NCI-H460 (cell line): ENCODE results near the gene ELP4. TPM values are rescaled to one million over a fixed set of nuclear protein-coding genes. Genes with fewer than 3 reads are reported as not detected.

Experiments used
- DNase-seq: peaks from one replicate; pipeline ENCODE4 v3.0.0-alpha.2; 2016; ENCODE audit warnings: low read depth; ENCODE audit errors: extremely low read depth
- total RNA-seq: library from RNA; depleted of rRNA; stranded (reverse); fragments of >200 nt; shearing (Covaris generic); gene quantifications from 2 replicates; pipeline ENCODE4 v1.2.3, GENCODE V29; 2014; rRNA removed

The ELP4 gene
- total RNA-seq, 1 experiment from 2014 or later, result 18.5 TPM

DNA sequence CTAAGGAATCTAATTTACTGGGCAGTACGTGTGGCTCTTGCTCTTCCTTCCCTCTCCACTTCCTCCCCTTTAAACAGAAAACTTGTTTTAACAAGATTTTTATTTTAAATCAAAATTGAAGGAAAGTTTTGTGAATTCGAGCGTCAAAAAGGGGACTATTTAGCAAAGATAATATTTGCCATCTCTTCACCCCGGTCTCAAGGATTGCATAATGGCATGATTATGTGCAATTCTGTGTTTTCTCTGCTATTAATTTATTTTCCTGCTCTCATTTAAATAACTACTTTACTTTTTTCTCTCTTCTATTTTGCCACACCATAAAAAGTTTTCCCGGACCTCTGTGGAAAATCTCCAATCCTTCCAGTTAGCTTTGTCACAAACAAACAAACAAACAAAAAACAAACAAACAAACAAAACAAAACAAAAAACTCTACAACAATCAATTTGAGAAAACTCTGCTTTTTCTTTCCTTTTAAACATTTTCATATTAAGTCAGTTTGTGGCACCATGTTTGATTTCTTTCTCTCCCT is 311.7 kb downstream of the ELP4 start:
- DNase-seq, result no peak

DNA sequence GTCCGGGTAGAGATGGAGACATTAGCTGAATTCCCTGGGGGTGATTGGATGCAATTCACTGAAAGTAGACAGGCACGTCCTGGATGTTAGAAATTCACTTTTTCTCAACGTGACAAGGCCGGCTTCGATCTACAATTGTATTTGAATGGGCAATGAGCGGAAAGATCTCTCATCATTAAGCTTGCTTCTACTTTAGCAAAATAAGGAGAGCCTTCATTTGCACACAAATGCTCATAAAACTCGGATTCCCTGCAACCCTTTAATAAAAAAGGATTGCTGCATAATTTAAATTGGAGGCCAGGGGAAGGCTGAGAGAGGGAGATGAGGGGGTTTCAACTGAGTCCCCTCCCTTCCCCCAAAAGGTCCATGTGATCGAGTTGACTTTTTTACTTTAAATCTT is 312.2 kb downstream of the ELP4 start:
- DNase-seq, result no peak

DNA sequence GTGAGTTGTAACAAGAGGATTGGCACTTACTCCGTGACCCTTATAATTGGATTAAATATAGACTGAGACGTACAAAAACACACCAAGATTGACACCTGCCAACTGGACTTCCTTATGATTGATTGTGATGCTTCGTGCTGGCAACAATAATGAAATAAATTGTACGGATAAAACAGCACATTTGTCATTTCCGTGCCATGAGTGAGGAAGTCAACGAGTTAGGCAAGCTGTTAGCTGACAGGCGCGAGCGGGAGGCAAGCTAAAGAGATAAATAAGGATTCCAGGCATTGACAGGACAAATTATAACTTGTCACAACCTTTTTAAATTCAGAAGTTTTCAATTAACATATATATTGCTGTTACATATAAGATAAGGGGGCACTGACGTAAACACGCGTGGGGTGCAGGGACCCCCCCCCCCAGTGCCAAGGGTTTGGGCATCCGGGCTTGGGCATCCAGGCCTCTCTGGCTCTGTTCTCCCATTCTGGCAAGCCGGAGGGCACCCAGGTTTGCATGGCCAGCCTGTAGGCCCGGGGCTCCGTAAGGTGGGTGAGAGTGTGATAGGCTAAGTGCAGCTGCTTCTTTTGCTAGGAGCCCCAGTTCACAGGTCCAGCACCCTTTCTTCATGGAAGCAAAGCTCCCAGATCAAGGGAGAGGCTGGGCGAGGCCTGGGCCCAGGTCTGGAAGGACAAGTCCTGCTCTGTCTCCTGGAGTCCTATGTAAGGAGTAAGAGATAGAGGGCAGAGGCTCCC is 312.8 kb downstream of the ELP4 start:
- DNase-seq, result no peak

DNA sequence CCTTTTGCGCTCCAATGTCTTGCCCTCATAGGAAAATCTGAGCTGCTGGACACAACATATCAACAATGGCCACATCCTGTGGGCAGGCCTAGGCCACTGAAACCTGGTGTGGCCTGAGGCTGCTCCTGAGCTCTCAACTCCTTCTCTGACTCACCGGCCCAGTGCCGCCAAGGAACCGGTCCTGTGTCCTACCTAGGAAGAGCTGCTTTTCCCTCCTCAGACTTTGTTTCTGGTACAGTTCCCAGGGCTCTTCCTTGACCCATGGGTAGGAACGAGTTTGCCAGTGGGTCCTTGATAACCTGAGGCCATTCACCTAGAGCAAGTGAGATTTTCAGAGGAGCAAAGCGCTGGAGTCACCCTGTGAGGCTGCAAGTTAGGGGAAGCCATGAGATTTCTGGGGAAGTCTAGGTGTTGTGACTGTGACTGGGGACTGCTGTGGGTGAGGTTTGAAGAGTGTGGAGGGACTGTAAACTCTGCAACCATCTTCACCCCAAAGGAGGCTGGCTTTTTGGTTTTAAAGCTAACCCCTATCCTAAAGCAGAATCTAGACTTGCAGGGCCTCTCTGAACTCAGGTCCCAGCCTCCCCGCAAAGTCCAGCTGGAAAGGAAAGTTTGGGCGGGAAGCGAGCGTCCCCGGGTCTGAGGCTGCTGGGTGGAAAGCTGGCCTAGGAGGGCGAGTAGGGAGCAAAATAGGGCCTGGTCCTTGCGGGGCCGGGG is 313.5 kb downstream of the ELP4 start:
- DNase-seq, result no peak

DNA sequence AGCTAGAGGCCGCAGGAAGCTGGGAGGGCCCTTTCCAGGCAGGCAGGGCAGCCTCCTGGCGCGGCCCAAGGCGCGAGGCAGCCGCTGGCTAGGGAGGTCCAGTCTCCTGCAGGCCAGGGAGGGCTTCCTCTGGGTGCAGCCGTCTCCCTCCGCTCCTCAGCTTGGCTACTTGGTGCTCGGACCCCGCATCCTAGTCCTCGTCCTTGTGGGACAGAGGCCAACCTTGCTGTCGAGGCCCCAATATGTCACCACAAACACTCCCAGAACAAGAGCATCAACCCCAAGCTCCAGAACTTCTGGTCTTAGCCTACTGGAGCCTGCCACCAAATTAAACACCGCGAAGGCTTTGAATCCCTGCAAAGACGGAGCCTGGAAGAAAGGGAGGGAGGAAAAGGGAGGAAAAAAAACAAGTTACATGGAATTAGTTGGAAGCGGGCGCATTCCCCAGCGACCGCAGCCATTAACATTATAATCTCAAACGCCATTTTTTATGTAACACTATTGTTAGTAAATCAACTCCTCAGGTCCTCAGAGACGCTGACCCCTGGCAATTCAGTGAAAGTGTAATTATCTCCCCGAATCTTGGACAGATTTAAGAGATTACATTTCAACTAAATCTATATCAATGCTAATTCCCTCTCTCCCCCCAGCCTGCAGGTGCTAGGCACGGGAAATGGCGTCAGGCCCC is 314.2 kb downstream of the ELP4 start:
- DNase-seq, result no peak

DNA sequence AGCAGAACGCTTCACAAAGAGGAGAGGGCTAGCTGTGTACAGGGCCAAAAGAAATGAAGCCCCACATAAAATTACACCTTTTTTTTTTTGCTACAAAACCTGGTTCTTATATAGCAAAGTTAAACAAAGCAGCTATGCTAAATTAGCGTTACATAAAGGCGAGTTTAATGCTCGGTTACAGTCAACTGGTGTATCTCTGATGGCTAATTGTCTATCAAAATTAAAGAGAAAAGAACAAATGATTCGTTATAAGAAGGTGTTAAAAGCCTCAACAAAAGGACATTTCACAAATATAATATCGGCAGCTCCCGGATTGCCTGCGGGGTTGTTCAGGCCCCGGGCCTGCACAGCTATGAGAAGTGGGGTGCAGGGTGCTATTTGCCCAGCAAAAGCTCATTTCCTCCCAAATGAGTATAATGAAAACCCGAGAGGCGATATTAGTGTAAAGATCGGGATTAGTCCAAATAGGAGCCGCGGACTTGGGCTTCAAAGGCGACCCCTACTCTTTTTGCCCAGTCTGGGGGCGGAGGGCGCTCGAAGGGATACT is 314.8 kb downstream of the ELP4 start:
- DNase-seq, result no peak

DNA sequence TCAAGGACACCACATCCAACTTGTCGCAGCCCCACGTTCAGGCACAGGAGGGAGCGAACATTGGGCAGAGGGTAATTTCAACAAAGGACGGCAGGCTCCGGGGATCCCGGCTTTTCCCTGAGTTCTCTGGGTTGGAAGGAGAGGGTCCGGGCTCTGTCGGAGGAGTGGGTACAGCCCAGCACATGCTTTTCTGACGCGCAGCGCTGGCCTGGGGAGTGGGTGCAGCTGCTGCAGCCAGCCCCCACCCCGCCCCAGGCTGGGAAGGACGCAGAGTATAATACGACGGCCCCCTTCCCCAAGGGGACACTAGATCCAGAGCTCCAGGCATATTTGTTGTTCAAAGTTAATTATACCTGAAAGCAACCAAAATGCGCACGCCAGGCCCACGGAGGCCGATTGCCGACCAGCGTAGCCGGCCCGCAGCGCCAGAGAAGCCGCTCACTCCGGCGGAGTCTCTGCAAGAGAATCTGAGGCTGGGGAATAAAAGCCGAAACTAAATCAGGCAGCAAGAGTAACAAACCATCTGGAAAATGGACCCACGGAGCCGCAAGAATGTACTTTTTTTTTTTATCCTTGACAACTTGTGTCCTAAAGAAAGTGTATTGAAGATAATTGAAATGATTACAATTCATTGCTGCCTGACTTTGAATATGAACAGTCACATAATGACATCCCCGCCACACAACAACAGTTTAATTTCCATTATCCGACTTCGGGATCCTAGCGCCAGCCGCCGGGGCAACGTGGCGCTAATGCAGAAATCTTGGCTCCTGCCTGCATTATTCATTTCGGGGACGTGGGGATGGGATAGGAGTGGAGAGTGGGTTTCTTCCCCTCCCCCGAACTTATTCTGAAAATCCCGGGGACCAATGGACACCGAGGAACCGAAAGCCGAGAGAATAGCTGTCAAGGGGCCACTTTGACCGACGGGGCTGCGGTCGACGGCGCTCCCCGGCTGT is 315.6 kb downstream of the ELP4 start:
- DNase-seq, result no peak

DNA sequence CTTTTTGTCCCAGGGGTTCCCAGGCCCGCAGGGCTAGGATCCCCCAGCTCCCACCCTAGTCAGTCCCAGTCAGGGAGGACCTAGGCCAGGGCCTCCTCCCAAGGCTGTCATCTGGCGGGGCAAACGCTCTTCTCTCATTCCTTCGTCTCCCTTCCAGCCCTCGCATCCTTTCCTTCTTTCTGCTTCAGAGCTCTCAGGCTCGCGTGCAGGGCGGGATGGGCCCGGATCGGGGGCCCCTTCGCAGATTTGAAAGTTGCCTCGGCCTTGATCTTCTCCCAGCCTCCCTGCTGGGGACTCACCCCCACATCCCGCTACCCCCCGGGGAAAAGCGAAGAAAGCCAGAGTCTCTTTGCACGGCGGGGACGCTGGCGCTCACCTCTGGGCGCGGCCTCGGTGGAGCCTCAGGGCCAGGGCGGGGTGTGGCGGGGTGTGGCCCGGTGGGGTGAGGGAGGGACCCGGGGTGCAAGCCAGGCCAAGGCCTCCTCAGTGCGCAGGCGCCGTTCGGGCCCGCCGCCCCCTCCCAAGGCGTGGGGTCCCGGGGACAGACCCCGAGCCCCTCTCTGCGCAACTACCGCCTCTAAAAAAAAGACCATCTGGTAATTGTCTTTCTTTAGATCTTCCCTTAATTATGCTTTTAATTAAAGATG is 316.4 kb downstream of the ELP4 start:
- DNase-seq, result no peak

DNA sequence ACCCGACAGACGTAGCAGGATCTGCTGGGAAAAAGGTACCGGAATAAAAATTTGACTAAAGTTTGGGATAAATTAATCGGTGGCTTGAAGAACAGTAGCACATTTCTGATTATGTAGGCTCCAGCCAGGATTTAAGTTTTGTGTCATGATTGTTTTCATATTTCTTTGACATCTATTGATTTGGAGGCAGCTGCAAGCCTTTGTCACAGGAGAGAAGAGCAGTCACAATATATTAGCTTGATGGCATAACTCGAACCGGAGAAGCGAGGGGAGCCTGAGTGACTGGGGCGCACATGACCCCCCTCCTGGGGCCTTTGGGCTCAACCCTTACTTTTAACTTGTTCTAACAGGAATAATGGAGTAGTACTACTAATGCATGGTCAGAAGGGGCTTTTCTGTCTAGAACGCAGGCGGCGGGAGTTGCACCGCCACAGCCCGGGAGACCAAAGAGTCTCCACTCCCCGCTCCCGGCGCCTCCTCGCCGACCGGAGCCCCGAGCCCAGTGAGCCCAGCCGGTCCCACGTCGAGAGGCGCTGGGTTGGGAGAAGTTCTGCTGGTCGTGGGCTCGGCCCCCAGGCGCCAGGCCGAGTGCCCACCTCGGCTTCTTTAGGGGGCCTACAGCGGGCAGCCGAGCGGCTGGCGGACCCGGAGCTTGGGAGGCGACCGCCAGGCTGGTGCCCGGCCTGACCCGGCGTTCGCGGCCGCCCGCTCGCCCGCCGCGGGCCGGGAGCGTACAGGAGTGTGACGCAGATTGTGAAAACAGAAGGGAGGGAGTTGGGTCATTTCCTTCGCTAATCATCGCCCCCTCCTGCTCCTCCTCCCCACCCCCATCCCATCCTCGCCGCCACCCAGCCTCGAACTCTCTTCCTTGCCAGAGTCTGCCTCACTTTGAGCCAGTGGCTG is 317.2 kb downstream of the ELP4 start:
- no peak for DNase-seq

DNA sequence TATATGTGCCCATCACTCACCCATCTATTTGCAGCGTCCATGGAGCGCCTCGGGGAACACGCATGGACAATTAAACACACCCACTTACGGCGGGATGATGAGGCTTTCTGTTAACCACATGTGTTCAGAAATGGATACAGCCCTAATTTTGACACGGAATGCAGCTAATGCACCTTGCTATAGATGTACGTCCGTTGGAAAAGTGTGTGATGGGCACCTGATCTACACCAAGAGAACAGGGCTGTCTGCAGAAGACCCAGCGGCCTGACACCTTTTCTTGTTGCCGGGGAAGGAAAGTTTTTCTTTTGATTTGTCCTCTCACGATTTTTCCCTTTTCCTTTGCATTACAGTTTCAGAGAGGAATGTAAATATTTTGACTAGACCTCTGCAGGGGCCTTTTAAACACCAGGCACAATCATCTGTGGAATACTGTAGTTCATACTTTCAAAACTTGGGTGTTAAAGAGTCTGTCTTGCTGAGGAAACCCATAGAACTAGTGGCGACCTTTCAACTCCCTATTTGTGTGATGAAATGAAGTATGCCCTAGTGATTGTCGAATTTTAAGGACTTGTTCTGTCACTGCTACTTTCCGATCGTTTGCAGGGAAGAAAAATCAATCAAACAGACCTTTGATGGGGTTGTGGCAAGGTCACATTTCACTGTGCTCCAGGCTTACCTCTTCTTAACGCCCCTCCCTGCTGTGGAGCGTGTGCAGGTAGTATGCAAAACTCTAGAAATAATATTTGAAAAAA is 318.1 kb downstream of the ELP4 start:
- DNase-seq, result no peak

DNA sequence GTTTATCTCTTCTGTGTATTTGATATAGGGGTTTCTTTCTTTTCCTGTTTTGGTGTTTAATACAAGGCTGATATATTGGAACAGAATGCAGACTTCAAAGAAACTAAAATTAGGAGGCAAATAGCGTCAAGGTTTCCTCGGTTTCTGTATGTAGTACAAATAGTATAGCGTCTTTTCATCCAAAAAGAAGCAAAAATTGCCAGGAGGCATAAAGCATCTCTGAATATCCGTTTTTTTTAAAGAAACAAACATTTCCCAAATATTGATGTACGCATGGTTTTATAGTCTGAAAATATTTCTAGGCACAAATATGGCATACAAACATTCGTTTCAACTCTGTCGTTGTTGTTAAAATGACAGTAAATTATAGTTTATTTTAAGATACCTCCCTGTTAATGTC is 318.6 kb downstream of the ELP4 start:
- DNase-seq, result no peak

DNA sequence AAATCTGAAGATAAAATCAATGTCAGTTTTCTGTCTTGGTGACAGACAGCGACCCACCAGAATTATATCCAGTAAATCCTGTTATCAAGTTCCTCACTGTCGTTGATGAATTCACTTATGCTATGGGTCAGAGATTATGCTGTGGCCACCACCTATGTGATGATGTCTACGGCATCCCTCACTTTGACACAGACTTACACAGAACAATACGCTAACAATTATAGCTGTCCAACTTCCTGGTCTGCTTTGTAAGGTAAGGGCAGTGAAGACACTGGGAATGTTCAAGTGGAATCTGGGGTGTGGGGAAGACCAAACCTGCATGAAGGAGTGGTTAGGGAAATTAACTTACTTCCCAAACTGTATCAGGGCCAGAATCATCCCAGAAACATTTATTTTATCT is 320.8 kb downstream of the ELP4 start:
- no peak for DNase-seq

DNA sequence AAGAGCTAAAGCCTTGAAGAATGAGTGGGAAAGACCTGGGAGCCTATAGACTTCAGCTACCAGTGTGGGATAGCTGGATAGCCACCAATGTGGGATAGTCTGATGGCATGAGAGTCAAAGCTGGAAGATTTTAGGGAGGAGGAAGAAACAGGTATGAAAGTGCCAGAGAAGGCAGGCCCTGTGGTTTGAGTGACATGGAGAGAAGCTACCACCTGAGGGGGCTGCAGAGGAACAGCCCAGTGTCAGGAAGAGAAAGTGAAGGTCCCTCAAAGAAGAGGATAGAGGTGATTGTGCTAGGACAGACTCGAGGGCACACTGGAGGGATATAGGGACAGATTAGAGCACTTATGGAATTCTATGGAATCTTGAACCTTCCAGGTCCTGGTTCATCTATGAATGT is 324.7 kb downstream of the ELP4 start:
- no peak for DNase-seq

Other genes with a start within 250 kb of the ELP4 start
- gene DCDC1, start 140.0 kb upstream of the ELP4 start, total RNA-seq, result 0.05 TPM in 1 of 2 replicates, not detected in the other
- gene DNAJC24, start 139.9 kb upstream of the ELP4 start, total RNA-seq, result 21.8 and 21.9 TPM in 2 replicates
- 30.2 and 33.8 TPM in 2 replicates for gene IMMP1L, start 145 bp upstream of the ELP4 start, total RNA-seq